Left ventricle myocardium inferior (tissue), 1 donor: ENCODE results near the gene ESRRG. TPM values are rescaled to one million over a fixed set of nuclear protein-coding genes. Genes with fewer than 3 reads are reported as not detected.

Experiments
- DNase-seq: peaks from one replicate; pipeline ENCODE4 v3.0.0-alpha.2; 2020
- H3K27ac ChIP-seq: fragments of 200-600 bp; replicated peaks from 2 replicates; pipeline ENCODE4 v1.8.0; 2021
- H3K27me3 ChIP-seq: fragments of 200-600 bp; 2 replicates; pipeline ENCODE4 v1.8.0; 2021; ENCODE audit warnings: low read depth
- H3K36me3 ChIP-seq: fragments of 200-600 bp; 2 replicates; pipeline ENCODE4 v1.8.0; 2021
- H3K4me1 ChIP-seq: fragments of 200-600 bp; 2 replicates; pipeline ENCODE4 v1.8.0; 2021
- H3K4me3 ChIP-seq: fragments of 200-600 bp; 2 replicates; pipeline ENCODE4 v1.8.0; 2021; ENCODE audit warnings: mild to moderate bottlenecking, moderate library complexity
- H3K9me3 ChIP-seq: fragments of 200-600 bp; replicated peaks from 2 replicates; pipeline ENCODE4 v1.8.0; 2021
- CTCF ChIP-seq: fragments of 200-600 bp; IDR thresholded peaks from 2 replicates; pipeline ENCODE4 v1.8.0; 2021; ENCODE audit warnings: antibody characterized with exemption, mild to moderate bottlenecking, borderline replicate concordance
- intact Hi-C: fragments of 100-400 bp; cut with micrococcal nuclease; formaldehyde crosslinking; loops from one replicate; pipeline ENCODE4 v1.11.0; 2022
- total RNA-seq: library from RNA; stranded (reverse); fragmentation: NEBNext Ultra II Directional; extraction: Animal tissue kit (Norgen Biotek cat#: 25700); gene quantifications from one replicate; pipeline ENCODE4 v1.2.1, GENCODE V29; 2021
- donor health status: DM: no; HTN: yes; CAD: no; lungs with severe emphysema.

The ESRRG gene
- total RNA-seq, 1 donor from 2014 or later = 58.5 TPM

GRCh38 chr1:216499581-216500272 is 223.5 kb downstream of the ESRRG start:
- no peak for TF ChIP-seq CTCF
- no peaks in the 10 kb centered on the region for H3K27me3 ChIP-seq
- no peaks in the 10 kb centered on the region for H3K36me3 ChIP-seq
- no peak overlapping the region for H3K4me3 ChIP-seq
- no peak overlapping the region for H3K27ac ChIP-seq
- no peaks in the 10 kb centered on the region for H3K4me1 ChIP-seq
- intact Hi-C loops = no loop called here
- no peak for DNase-seq
- peaks cover 3% of the 10 kb centered on the region for H3K9me3 ChIP-seq

GRCh38 chr1:216498277-216498676 is 225.0 kb downstream of the ESRRG start:
- no peak overlapping the region for H3K4me3 ChIP-seq
- no peaks in the 10 kb centered on the region for H3K27me3 ChIP-seq
- H3K27ac ChIP-seq = no peak overlapping the region
- H3K36me3 ChIP-seq = no peaks in the 10 kb centered on the region
- no peak for DNase-seq
- TF ChIP-seq CTCF = no peak
- intact Hi-C loops = no loop called here
- no peaks in the 10 kb centered on the region for H3K4me1 ChIP-seq
- H3K9me3 ChIP-seq = peaks cover 6% of the 10 kb centered on the region

GRCh38 chr1:216485042-216485441 is 238.2 kb downstream of the ESRRG start:
- H3K4me1 ChIP-seq = no peaks in the 10 kb centered on the region
- TF ChIP-seq CTCF = no peak
- no peak overlapping the region for H3K27ac ChIP-seq
- no peak overlapping the region for H3K4me3 ChIP-seq
- no peaks in the 10 kb centered on the region for H3K27me3 ChIP-seq
- intact Hi-C loops = no loop called here
- no peaks in the 10 kb centered on the region for H3K36me3 ChIP-seq
- DNase-seq = no peak
- H3K9me3 ChIP-seq = no peaks in the 10 kb centered on the region

DNA sequence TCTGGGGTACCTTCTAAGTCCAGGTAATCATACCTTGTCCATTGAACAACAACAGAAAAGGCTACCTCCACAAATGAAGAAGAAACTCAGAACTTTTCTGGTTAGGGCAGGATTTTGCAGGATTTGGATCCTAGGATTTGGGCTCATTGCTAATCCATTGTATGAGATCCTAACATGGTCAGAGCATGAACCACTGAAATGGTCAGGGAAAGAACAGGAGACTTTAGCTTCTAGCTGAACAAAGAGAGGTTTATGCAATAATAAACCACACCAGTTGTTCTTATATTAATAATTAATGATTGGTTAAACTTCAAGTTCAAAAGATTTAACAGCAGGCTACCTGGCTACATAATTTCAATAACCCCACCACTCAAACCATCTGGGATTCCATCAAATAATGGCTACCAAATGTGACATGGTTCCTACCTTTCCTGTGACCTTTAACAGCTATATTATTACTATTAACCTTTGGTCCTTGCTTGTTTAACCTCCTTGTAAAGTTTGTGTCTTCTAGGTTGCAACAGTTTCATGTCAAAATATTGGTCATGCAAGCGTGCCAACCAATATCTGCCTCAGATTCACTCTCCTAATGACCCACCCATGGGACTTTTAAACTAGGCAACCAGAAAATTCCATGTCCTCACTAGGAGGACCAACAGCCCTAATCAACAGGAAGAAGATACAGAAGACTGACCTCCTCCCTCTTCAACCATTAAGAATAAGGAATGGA is 239.4 kb downstream of the ESRRG start:
- Histone ChIP-seq H3K9me3 (no peaks in the 10 kb centered on the region), H3K4me3 (no peak overlapping the region), H3K36me3 (no peaks in the 10 kb centered on the region), H3K4me1 (no peaks in the 10 kb centered on the region), H3K27ac (no peak overlapping the region), H3K27me3 (no peaks in the 10 kb centered on the region)
- DNase-seq = no peak
- intact Hi-C loops = no loop called here
- TF ChIP-seq CTCF = no peak

- H3K36me3 ChIP-seq = no peaks in the 10 kb centered on the region
- no peaks in the 10 kb centered on the region for H3K27me3 ChIP-seq
- H3K4me3 ChIP-seq = no peak overlapping the region
- intact Hi-C loops = no loop called here
- no peaks in the 10 kb centered on the region for H3K9me3 ChIP-seq
- H3K4me1 ChIP-seq = no peaks in the 10 kb centered on the region
- DNase-seq = no peak
- TF ChIP-seq CTCF = no peak
- no peak overlapping the region for H3K27ac ChIP-seq
Observed at GRCh38 chr1:216482620-216483019, 240.6 kb downstream of the ESRRG start.
